ENCODE data around the gene GNA14.
"Not testable (repeated sequence)": the region's sequence is repeated elsewhere in the genome, so short reads cannot be mapped to it uniquely, and the experiment has no call there.

The GNA14 gene

DNA sequence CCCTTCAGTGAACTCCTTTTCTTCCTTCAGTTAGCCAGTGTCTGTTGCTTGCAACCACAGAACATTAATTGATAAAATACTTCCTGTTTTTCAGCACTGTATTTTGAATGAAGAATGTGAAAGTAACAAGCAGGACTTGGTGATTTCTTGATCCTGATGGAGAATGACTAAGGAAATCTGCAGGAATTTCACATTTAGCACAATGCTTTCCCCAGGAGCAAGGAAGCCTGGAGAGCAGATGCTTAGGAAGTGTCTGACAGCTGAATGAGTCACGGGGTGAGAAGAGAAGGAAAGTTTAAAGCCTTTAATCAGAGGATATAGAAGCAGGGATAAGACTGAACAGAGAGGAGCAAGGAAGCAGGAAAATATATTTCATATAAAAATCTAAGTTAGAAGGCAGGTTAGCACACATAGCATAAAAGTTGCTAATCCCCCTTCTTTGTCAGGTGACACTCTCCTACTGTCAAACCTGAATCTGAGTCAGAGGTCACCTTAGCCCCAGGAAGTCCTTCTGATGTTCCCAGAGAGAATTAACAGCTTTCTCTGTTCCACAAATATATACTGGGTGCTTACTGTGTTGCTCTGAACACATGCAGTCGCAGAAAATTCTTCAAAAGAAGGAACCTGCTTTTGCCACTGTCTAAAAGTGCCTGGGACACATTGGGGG, 59.7 kb downstream of the GNA14 start:
- DNase-seq (ENCODE audit: low spot score) = no peak

DNA sequence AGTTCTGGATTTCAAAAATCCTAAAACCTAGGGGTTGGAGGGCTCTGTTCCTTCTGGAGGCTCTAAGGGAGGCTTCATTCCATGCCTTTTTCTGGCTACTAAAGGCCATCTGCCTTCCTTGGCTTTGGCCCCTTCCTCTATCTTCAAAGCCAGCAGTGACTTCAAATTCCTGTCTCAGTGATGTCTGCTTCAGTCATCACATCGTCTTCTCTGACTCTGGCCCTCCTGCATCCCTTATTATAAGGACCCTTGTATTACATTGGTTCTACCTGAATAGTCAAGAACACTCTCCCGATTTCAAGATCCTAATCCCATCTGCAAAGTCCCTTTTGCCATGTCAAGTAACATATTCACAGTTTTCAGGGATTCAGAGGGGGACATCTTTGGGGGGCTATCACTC, 60.3 kb downstream of the GNA14 start:
- DNase-seq (ENCODE audit: low spot score) = no peak

GRCh38 chr9:77587042-77587441, 61.1 kb downstream of the GNA14 start:
- DNase-seq (ENCODE audit: low spot score) = no peak

DNA sequence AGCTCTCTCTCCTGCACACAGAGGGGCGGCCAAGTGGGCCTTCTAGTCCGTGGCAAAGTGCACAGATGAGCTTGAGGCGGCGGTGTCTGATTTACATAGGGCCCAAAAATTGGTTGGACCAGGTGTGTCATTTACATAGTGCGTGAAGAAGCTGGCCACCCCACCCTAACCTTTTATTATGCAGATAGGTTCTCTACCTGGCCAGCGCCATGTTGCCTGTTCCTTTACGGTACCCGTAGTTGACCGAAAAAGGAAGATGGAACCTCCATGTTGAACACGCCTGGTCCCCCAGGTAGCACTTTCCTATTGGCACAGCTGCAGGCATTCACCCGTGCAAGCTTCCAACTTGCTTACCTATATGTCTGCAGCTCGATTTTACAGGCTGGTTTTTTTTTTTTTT, 61.5 kb downstream of the GNA14 start:
- DNase-seq (ENCODE audit: low spot score) = no peak

GRCh38 chr9:77585335-77585786, 62.8 kb downstream of the GNA14 start:
- DNase-seq (ENCODE audit: low spot score) = no peak

GRCh38 chr9:77584927-77585326, 63.2 kb downstream of the GNA14 start:
- not testable (repeated sequence) for DNase-seq (ENCODE audit: low spot score)

- no peak for DNase-seq (ENCODE audit: low spot score)
These were observed 65.1 kb downstream of the GNA14 start for GRCh38 chr9:77582961-77583576.

- DNase-seq (ENCODE audit: low spot score) = no peak
These were observed 65.6 kb downstream of the GNA14 start for GRCh38 chr9:77582525-77582924.

DNA sequence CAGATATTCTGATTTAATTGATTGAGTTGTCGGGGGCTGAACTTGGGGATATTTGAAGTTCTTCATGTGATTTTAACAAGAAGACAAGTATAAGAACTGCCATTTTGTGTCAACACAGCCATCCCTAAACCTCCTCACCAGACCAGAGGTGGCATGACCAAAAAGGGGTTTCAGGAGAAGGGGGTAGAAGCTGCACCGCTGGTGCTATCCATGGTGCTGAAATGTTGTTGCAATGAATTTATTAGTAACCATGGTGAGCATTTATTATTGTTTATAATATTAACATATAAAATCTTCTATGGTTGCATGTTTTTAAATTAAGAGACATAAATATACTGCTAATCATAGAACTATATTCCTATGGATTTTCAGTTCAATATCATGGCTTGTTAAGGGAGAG, 72.3 kb downstream of the GNA14 start:
- no peak for DNase-seq (ENCODE audit: low spot score)

DNA sequence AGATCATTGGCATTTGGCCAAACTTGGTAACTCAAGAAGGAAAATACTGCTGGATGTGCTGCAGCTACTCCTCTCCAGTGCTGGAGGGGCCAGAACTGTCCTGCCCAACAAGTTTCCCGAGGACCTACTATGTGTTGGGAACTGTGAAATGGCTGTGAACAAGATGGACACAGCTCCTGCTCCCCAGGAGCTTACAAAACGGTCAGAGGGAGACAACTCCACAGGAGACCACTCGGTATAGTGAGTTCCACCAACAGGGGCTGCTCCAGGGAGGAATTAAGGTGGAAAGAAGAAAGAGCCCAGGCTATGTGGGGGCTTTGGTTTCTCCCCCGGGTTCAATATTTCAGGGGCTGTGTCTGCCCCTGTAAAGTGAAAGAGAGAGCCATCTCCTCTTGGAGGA, 78.8 kb downstream of the GNA14 start:
- no peak for DNase-seq (ENCODE audit: low spot score)

DNA sequence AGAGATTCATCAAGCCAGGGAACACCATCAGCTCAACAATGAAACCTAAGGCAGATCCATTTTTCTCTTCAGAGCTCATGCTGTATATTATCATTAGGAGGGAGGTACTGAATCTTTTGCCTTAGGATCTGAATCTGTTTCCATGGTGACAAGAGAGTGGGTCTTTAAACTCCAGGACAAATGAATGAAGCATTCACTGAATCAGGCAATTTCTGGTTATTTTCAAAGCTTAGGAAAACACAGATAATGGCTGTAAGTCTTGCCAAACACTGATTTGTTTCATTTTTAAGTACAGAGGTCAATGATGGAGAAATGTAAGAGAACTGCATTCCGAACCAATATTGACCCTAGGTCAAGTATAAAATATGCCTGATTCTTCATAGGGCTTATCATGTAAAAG, 84.9 kb downstream of the GNA14 start:
- DNase-seq (ENCODE audit: low spot score) = no peak

- no peak for DNase-seq (ENCODE audit: low spot score)
These were observed 85.9 kb downstream of the GNA14 start for GRCh38 chr9:77562019-77562748.

GRCh38 chr9:77561331-77562018, 86.6 kb downstream of the GNA14 start:
- no peak for DNase-seq (ENCODE audit: low spot score)

- no peak for DNase-seq (ENCODE audit: low spot score)
These were observed 91.7 kb downstream of the GNA14 start for GRCh38 chr9:77556396-77556795.

DNA sequence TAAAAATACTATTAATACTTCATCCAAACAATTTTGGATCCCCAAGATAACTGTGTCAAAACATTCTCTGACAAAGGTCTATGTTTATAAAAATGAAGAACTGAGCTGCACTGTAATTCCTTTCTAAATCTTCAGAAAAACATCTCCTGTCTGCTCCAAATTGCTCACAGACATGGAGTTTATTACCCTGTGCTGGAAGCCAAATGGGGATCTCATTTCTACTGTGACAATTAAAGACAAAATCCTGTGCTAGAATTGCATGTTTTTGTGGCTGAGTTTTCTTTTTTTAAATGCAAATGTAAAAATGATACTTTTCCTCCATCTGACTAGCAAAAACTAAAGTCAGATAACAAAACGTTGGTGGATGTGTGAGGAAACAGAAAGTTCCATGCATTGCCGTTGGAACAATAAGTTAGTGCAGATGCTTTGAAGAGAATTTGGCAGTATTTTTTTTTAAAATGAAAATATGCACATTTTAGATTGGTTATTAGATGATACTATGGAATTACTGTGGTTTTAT, 93.5 kb downstream of the GNA14 start:
- no peak for DNase-seq (ENCODE audit: low spot score)

DNA sequence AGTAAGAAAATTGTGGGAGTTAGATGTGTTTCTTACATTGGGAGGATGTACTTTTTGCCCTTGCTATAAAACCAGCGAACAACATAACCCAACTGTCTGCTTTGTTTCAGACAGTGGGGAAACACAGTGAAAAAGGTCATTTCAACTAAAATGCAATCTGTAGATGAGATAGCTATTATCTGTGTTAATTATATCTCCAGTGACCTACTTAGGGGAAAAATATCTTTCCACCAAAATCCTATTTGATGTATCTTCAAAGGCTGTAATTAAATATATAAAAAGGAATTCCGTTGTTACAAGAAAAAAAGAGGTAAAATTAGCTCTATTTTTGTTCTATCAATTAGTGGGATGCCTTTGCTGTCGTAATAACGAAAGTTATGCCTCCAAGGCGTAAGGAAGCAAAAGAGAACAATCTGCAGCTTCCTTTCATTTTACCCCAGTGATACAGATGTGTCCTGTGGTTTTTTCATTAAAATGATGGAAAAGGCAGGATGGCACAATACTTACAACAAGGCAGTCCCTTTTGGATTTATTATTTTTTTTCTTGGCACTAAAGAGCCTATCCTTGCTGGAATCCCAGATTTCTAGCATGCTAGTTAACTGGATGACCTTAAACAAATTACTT, 100.9 kb downstream of the GNA14 start:
- no peak for DNase-seq (ENCODE audit: low spot score)

DNA sequence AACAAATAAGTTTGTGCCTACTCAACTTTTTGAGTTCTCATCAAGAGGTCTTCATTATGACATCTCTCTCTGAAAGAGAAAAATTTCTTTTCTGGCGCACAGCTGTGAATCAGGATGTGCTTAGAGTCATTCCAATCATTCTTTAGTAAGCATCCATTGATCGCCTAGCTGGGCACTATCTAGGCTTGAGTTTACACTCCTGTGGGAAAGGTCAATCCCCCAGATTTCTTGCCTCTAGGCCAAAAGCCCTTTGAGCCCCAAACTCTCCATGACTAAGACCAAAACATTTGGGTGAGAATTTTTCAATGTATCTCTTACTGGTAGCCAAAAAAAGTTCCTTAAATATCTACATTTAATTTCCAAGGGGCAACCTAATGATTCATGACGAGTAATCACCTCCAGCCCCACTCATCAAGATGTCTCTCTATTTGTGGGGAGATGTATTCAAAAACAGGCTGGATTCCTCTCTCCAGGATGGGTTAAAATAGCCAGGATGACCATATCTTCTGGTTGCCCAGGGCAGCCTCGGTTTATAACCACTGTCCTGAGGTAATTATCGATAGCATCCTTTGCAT, 101.7 kb downstream of the GNA14 start:
- no peak for DNase-seq (ENCODE audit: low spot score)

- DNase-seq (ENCODE audit: low spot score) = no peak
These were observed 103.6 kb downstream of the GNA14 start for GRCh38 chr9:77544546-77544945.

- DNase-seq (ENCODE audit: low spot score) = no peak
These were observed 104.8 kb downstream of the GNA14 start for GRCh38 chr9:77543131-77543822.

- DNase-seq (ENCODE audit: low spot score) = no peak
These were observed 106.5 kb downstream of the GNA14 start for GRCh38 chr9:77541600-77541999.

DNA sequence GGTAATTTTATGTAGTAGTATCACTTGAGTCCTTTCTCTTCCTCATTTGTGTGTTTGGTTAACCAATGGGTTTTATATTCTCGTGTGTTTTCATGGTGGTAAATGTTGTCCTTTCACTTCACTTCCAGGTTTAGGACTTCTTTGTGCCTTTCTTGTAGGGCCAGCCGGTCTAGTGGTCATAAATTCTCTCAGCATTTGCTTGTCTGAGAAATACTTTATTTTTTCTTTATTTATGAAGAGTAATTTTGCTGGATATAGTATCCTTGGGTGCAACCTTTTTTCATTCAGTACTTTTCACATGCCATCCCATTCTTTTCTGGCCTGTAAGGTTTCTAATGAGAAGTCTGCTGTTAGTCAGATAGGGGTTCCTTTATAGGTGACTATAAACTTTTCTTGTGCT, 107.1 kb downstream of the GNA14 start:
- no peak for DNase-seq (ENCODE audit: low spot score)

All from CD4-positive, alpha-beta T cell treated with Interleukin-6 at 100 ng/mL for 8 hours (primary cell).